ENCODE data around the gene CDHR5. TPM values are rescaled to one million over a fixed set of nuclear protein-coding genes. Genes with fewer than 3 reads are reported as not detected.
A peak's percentile ranks its signal among the peaks of the same experiment; 100 is the strongest.

The CDHR5 gene
- total and polyA plus RNA-seq, 9 donors: 0.65 to 33.7 (median 1.2) TPM

DNA sequence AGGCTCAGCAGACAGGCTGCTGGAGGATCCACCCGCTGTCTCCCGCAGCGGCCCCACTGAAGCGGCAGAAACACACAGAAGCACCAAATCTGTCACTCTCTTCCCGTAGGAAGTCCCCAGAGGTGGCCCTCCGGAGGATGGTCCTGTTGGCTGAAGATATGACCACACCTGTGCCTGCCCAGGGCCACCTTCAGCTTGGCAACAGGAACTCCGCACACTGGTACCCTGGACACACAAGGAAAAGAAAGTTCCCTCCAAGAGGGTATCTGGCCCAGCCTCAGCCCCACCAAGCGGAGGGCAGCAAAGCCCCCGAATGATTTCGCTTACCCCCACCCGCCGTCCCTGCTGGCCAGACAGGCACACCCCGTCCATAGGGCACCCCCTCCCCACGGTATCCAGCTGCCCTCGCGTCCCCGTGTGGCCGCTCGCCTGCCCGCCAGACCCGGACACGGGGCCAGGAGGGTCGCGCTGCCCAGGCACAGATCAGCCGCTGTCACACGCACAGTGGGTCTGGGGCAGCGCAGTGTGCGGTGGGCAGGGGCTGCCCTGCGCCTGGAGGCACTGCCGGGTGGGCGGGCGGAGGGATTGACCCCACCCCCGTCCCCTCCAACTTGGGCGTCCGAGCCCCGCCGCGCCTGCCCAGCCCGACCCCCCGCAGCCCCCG lies 57.0 kb downstream of the CDHR5 start:
- H3K9me3 ChIP-seq (replicated peaks; ENCODE audit: control insufficient read depth, low read depth, low read length): no peaks in the 10 kb centered on the region
- no peak for DNase-seq
- peaks cover 21% of the 10 kb centered on the region for H3K4me1 ChIP-seq (ENCODE audit: control insufficient read depth, insufficient read depth, low read length)
- 13% methylated on average over 33 of the region's 41 CpGs for WGBS (ENCODE audit: insufficient coverage)
- H3K4me3 ChIP-seq (ENCODE audit: low read length): peak overlapping the region; percentile 51
- peak overlapping the region; percentile 72 for H3K27ac ChIP-seq (ENCODE audit: low read length)
- H3K36me3 ChIP-seq (ENCODE audit: control insufficient read depth, insufficient read depth, low read length): no peaks in the 10 kb centered on the region
- H3K27me3 ChIP-seq (ENCODE audit: control insufficient read depth, insufficient read depth, low read length): no peaks in the 10 kb centered on the region

DNA sequence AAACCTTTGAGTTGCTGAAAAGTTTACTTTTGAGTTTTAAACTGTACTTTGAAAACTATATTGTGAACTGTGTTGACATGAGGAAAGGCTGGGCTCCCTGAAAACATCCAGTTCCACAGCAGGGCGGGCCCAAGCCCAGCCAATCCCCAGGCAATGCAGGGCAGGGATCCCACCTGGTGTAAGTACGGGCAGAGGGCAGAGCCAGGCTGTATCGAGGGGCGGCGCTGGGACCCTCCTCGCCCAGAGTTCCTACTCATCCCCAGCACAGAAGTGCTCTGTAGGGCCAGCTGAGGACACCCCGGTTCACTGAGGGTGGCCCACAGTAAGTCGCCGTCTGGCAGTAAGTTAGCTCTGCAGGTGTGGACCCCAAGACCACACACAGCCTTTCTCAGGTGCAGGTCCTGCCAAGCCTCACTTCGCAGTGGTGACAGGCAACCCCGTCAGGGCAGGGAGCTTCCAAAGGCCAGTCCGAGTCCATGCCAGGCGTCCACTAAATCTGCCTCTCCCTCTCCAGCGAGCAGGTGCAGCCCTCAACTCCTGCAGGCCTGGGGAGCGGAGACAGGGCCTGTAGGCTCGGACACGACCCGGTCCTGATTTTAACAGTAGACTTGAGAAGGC lies 57.6 kb downstream of the CDHR5 start:
- WGBS (ENCODE audit: insufficient coverage): 87% methylated on average over 18 of the region's 18 CpGs
- peaks cover 21% of the 10 kb centered on the region for H3K4me1 ChIP-seq (ENCODE audit: control insufficient read depth, insufficient read depth, low read length)
- peak overlapping the region; percentile 51 for H3K4me3 ChIP-seq (ENCODE audit: low read length)
- no peaks in the 10 kb centered on the region for H3K36me3 ChIP-seq (ENCODE audit: control insufficient read depth, insufficient read depth, low read length)
- H3K9me3 ChIP-seq (replicated peaks; ENCODE audit: control insufficient read depth, low read depth, low read length): no peaks in the 10 kb centered on the region
- H3K27me3 ChIP-seq (ENCODE audit: control insufficient read depth, insufficient read depth, low read length): peaks cover 1% of the 10 kb centered on the region
- peak; percentile 33 for DNase-seq
- peak overlapping the region; percentile 72 for H3K27ac ChIP-seq (ENCODE audit: low read length)

Other genes starting within 250 kb of the CDHR5 start
- 0.13 TPM for gene PKP3, start 230.7 kb downstream of the CDHR5 start, total RNA-seq
- gene PKP3, start 230.7 kb downstream of the CDHR5 start, polyA plus RNA-seq (ENCODE audit: insufficient read depth in 1 of 8, insufficient read length in 8 of 8, low replicate concordance in 1 of 8): 10 to 100 TPM in 1 of 8 donors, 1 to 10 TPM in 1, under 1 TPM in 6; 0.16 to 10.5 (median 0.61) TPM
- gene SIGIRR, start 210.0 kb downstream of the CDHR5 start, total RNA-seq: 16.5 TPM
- 10 to 100 TPM in 7 of 8 donors, 1 to 10 TPM in 1; 9.4 to 26.3 (median 15.5) TPM for gene SIGIRR, start 210.0 kb downstream of the CDHR5 start, polyA plus RNA-seq (ENCODE audit: insufficient read depth in 1 of 8, insufficient read length in 8 of 8, low replicate concordance in 1 of 8)
- 0.09 TPM for gene ANO9, start 182.9 kb downstream of the CDHR5 start, total RNA-seq
- 1 to 10 TPM in 3 of 8 donors, under 1 TPM in 5; 0.23 to 5.6 (median 0.37) TPM for gene ANO9, start 182.9 kb downstream of the CDHR5 start, polyA plus RNA-seq (ENCODE audit: insufficient read depth in 1 of 8, insufficient read length in 8 of 8, low replicate concordance in 1 of 8)
- gene PTDSS2, start 174.7 kb downstream of the CDHR5 start, total RNA-seq: 19.4 TPM
- gene PTDSS2, start 174.7 kb downstream of the CDHR5 start, polyA plus RNA-seq (ENCODE audit: insufficient read depth in 1 of 8, insufficient read length in 8 of 8, low replicate concordance in 1 of 8): 10 to 100 TPM; 25.6 to 47.2 (median 30.4) TPM
- gene RNH1, start 117.7 kb downstream of the CDHR5 start, total RNA-seq: 89.5 TPM
- 100 to 1,000 TPM in 4 of 8 donors, 10 to 100 TPM in 4; 89.6 to 107 (median 99.6) TPM for gene RNH1, start 117.7 kb downstream of the CDHR5 start, polyA plus RNA-seq (ENCODE audit: insufficient read depth in 1 of 8, insufficient read length in 8 of 8, low replicate concordance in 1 of 8)
- gene HRAS, start 89.4 kb downstream of the CDHR5 start, total RNA-seq: 90.4 TPM
- 100 to 1,000 TPM in 5 of 8 donors, 10 to 100 TPM in 3; 78.8 to 143 (median 119) TPM for gene HRAS, start 89.4 kb downstream of the CDHR5 start, polyA plus RNA-seq (ENCODE audit: insufficient read depth in 1 of 8, insufficient read length in 8 of 8, low replicate concordance in 1 of 8)
- 2.0 TPM for gene LRRC56, start 87.4 kb downstream of the CDHR5 start, total RNA-seq
- 1 to 10 TPM; 1.7 to 8.4 (median 5.9) TPM for gene LRRC56, start 87.4 kb downstream of the CDHR5 start, polyA plus RNA-seq (ENCODE audit: insufficient read depth in 1 of 8, insufficient read length in 8 of 8, low replicate concordance in 1 of 8)
- gene LMNTD2, start 64.2 kb downstream of the CDHR5 start, total RNA-seq: 0.22 TPM
- gene LMNTD2, start 64.2 kb downstream of the CDHR5 start, polyA plus RNA-seq (ENCODE audit: insufficient read depth in 1 of 8, insufficient read length in 8 of 8, low replicate concordance in 1 of 8): 1 to 10 TPM in 2 of 8 donors, under 1 TPM in 6; 0.25 to 1.5 (median 0.62) TPM
- 2.3 TPM for gene RASSF7, start 64.0 kb downstream of the CDHR5 start, total RNA-seq
- gene RASSF7, start 64.0 kb downstream of the CDHR5 start, polyA plus RNA-seq (ENCODE audit: insufficient read depth in 1 of 8, insufficient read length in 8 of 8, low replicate concordance in 1 of 8): 1 to 10 TPM; 2.3 to 4.4 (median 2.6) TPM
- gene PHRF1, start 48.5 kb downstream of the CDHR5 start, total RNA-seq: 13.1 TPM
- 10 to 100 TPM; 16.0 to 23.1 (median 20.2) TPM for gene PHRF1, start 48.5 kb downstream of the CDHR5 start, polyA plus RNA-seq (ENCODE audit: insufficient read depth in 1 of 8, insufficient read length in 8 of 8, low replicate concordance in 1 of 8)
- gene IRF7, start 9.0 kb downstream of the CDHR5 start, total RNA-seq: 11.3 TPM
- gene IRF7, start 9.0 kb downstream of the CDHR5 start, polyA plus RNA-seq (ENCODE audit: insufficient read depth in 1 of 8, insufficient read length in 8 of 8, low replicate concordance in 1 of 8): 10 to 100 TPM in 3 of 8 donors, 1 to 10 TPM in 5; 7.8 to 14.7 (median 9.6) TPM
- gene SCT, start 2.2 kb upstream of the CDHR5 start, total RNA-seq: 55.2 TPM
- gene SCT, start 2.2 kb upstream of the CDHR5 start, polyA plus RNA-seq (ENCODE audit: insufficient read depth in 1 of 8, insufficient read length in 8 of 8, low replicate concordance in 1 of 8): 100 to 1,000 TPM in 2 of 8 donors, 10 to 100 TPM in 6; 37.0 to 126 (median 66.4) TPM
- 0.22 TPM for gene DRD4, start 12.3 kb upstream of the CDHR5 start, total RNA-seq
- 1 to 10 TPM in 2 of 8 donors, under 1 TPM in 6; 0.18 to 2.0 (median 0.83) TPM for gene DRD4, start 12.3 kb upstream of the CDHR5 start, polyA plus RNA-seq (ENCODE audit: insufficient read depth in 1 of 8, insufficient read length in 8 of 8, low replicate concordance in 1 of 8)
- 22.7 TPM for gene DEAF1, start 70.3 kb upstream of the CDHR5 start, total RNA-seq
- gene DEAF1, start 70.3 kb upstream of the CDHR5 start, polyA plus RNA-seq (ENCODE audit: insufficient read depth in 1 of 8, insufficient read length in 8 of 8, low replicate concordance in 1 of 8): 10 to 100 TPM; 29.3 to 38.9 (median 31.7) TPM
- 11.8 TPM for gene TMEM80, start 70.9 kb upstream of the CDHR5 start, total RNA-seq
- 10 to 100 TPM; 10.1 to 26.0 (median 20.1) TPM for gene TMEM80, start 70.9 kb upstream of the CDHR5 start, polyA plus RNA-seq (ENCODE audit: insufficient read depth in 1 of 8, insufficient read length in 8 of 8, low replicate concordance in 1 of 8)
- 1.6 TPM for gene EPS8L2, start 81.3 kb upstream of the CDHR5 start, total RNA-seq
- gene EPS8L2, start 81.3 kb upstream of the CDHR5 start, polyA plus RNA-seq (ENCODE audit: insufficient read depth in 1 of 8, insufficient read length in 8 of 8, low replicate concordance in 1 of 8): 10 to 100 TPM in 1 of 8 donors, 1 to 10 TPM in 7; 1.5 to 14.1 (median 2.2) TPM
- 62.7 TPM for gene TALDO1, start 122.5 kb upstream of the CDHR5 start, total RNA-seq
- gene TALDO1, start 122.5 kb upstream of the CDHR5 start, polyA plus RNA-seq (ENCODE audit: insufficient read depth in 1 of 8, insufficient read length in 8 of 8, low replicate concordance in 1 of 8): 10 to 100 TPM; 60.2 to 79.9 (median 71.3) TPM
- gene GATD1, start 152.5 kb upstream of the CDHR5 start, total RNA-seq: 18.1 TPM
- 10 to 100 TPM; 38.9 to 53.2 (median 44.8) TPM for gene GATD1, start 152.5 kb upstream of the CDHR5 start, polyA plus RNA-seq (ENCODE audit: insufficient read depth in 1 of 8, insufficient read length in 8 of 8, low replicate concordance in 1 of 8)
- 0.04 TPM for gene CEND1, start 165.1 kb upstream of the CDHR5 start, total RNA-seq
- gene CEND1, start 165.1 kb upstream of the CDHR5 start, polyA plus RNA-seq (ENCODE audit: insufficient read depth in 1 of 8, insufficient read length in 8 of 8, low replicate concordance in 1 of 8): 1 to 10 TPM in 1 of 8 donors, under 1 TPM in 7; 0.36 to 1.5 (median 0.56) TPM
- 5.4 TPM for gene SLC25A22, start 173.3 kb upstream of the CDHR5 start, total RNA-seq
- gene SLC25A22, start 173.3 kb upstream of the CDHR5 start, polyA plus RNA-seq (ENCODE audit: insufficient read depth in 1 of 8, insufficient read length in 8 of 8, low replicate concordance in 1 of 8): 10 to 100 TPM; 10.4 to 15.8 (median 14.2) TPM
- gene PIDD1, start 180.3 kb upstream of the CDHR5 start, total RNA-seq: 3.9 TPM
- gene PIDD1, start 180.3 kb upstream of the CDHR5 start, polyA plus RNA-seq (ENCODE audit: insufficient read depth in 1 of 8, insufficient read length in 8 of 8, low replicate concordance in 1 of 8): 10 to 100 TPM in 4 of 8 donors, 1 to 10 TPM in 4; 5.5 to 13.7 (median 10.0) TPM
- gene RPLP2, start 185.0 kb upstream of the CDHR5 start, total RNA-seq: 2,004 TPM
- gene RPLP2, start 185.0 kb upstream of the CDHR5 start, polyA plus RNA-seq (ENCODE audit: insufficient read depth in 1 of 8, insufficient read length in 8 of 8, low replicate concordance in 1 of 8): 1,000 to 10,000 TPM; 1,485 to 2,136 (median 1,739) TPM
- 9.0 TPM for gene PNPLA2, start 194.0 kb upstream of the CDHR5 start, total RNA-seq
- 10 to 100 TPM; 19.4 to 46.1 (median 28.4) TPM for gene PNPLA2, start 194.0 kb upstream of the CDHR5 start, polyA plus RNA-seq (ENCODE audit: insufficient read depth in 1 of 8, insufficient read length in 8 of 8, low replicate concordance in 1 of 8)
- gene CRACR2B, start 203.0 kb upstream of the CDHR5 start, total RNA-seq: 6.9 TPM
- gene CRACR2B, start 203.0 kb upstream of the CDHR5 start, polyA plus RNA-seq (ENCODE audit: insufficient read depth in 1 of 8, insufficient read length in 8 of 8, low replicate concordance in 1 of 8): 10 to 100 TPM in 7 of 8 donors, 1 to 10 TPM in 1; 7.7 to 22.0 (median 13.3) TPM
- 147 TPM for gene CD151, start 208.0 kb upstream of the CDHR5 start, total RNA-seq
- 100 to 1,000 TPM; 133 to 178 (median 151) TPM for gene CD151, start 208.0 kb upstream of the CDHR5 start, polyA plus RNA-seq (ENCODE audit: insufficient read depth in 1 of 8, insufficient read length in 8 of 8, low replicate concordance in 1 of 8)
- 97.7 TPM for gene POLR2L, start 217.6 kb upstream of the CDHR5 start, total RNA-seq
- 100 to 1,000 TPM; 114 to 147 (median 125) TPM for gene POLR2L, start 217.6 kb upstream of the CDHR5 start, polyA plus RNA-seq (ENCODE audit: insufficient read depth in 1 of 8, insufficient read length in 8 of 8, low replicate concordance in 1 of 8)
- gene TSPAN4, start 217.9 kb upstream of the CDHR5 start, total RNA-seq: 60.3 TPM
- 10 to 100 TPM; 48.0 to 75.9 (median 65.1) TPM for gene TSPAN4, start 217.9 kb upstream of the CDHR5 start, polyA plus RNA-seq (ENCODE audit: insufficient read depth in 1 of 8, insufficient read length in 8 of 8, low replicate concordance in 1 of 8)